Natural killer cell (primary cell): ENCODE measurements around the gene TACC2. TPM values are rescaled to one million over a fixed set of nuclear protein-coding genes. Genes with fewer than 3 reads are reported as not detected.

Experiments used
- ATAC-seq, 3 donors: fragments of 150-1000 bp in 2 of 3; fragments of 200-7000 bp in 1 of 3; cut with Tn5 transposase; 1 replicate in 1 of 3; 2 replicates in 2 of 3; pipeline ENCODE4 v1.10.0; 2021; ENCODE audit warnings: mild to moderate bottlenecking in 2 of 3, moderate library complexity in 2 of 3
- DNase-seq, 2 donors: peaks; one replicate each; pipeline versions ENCODE4 v3.0.0 to v3.0.0-alpha.2; 2013 to 2021; ENCODE audit warnings: mixed read lengths in 1 of 2
- H3K27ac ChIP-seq: one replicate; pipeline ENCODE4 v1.5.1; 2013; ENCODE audit warnings: mild to moderate bottlenecking, low read length
- H3K27me3 ChIP-seq: one replicate; pipeline ENCODE4 v1.6.1; 2013; ENCODE audit warnings: low read length; ENCODE audit not compliant: control insufficient read depth, insufficient read depth
- H3K36me3 ChIP-seq: one replicate; pipeline ENCODE4 v1.6.1; 2013; ENCODE audit warnings: low read length; ENCODE audit not compliant: control insufficient read depth, insufficient read depth
- H3K4me1 ChIP-seq: one replicate; pipeline ENCODE4 v1.6.1; 2013; ENCODE audit warnings: low read length; ENCODE audit not compliant: control insufficient read depth, insufficient read depth
- H3K4me3 ChIP-seq: one replicate; pipeline ENCODE4 v1.5.1; 2013; ENCODE audit warnings: low read length
- H3K9me3 ChIP-seq: one replicate; pipeline ENCODE4 v1.6.1; 2013; ENCODE audit warnings: low read length; ENCODE audit not compliant: control insufficient read depth, insufficient read depth
- H3K27ac Mint-ChIP-seq, 2 donors: one replicate each; pipeline ENCODE4 v1.8.0; 2022; ENCODE audit warnings: mild to moderate bottlenecking in 2 of 2, mixed read lengths in 2 of 2, moderate library complexity in 1 of 2
- H3K27me3 Mint-ChIP-seq, 2 donors: one replicate each; pipeline ENCODE4 v1.8.0; 2022; ENCODE audit warnings: low read depth in 2 of 2, mixed read lengths in 2 of 2
- H3K36me3 Mint-ChIP-seq: one replicate; pipeline ENCODE4 v1.8.0; 2022; ENCODE audit warnings: mixed read lengths
- H3K4me1 Mint-ChIP-seq, 2 donors: one replicate each; pipeline ENCODE4 v1.8.0; 2022; ENCODE audit warnings: mixed read lengths in 2 of 2
- H3K4me3 Mint-ChIP-seq: one replicate; pipeline ENCODE4 v1.8.0; 2022; ENCODE audit warnings: mild to moderate bottlenecking, moderate library complexity, mixed read lengths
- H3K9me3 Mint-ChIP-seq, 2 donors: one replicate each; pipeline ENCODE4 v1.8.0; 2022; ENCODE audit warnings: mixed read lengths in 2 of 2
- WGBS: methylation state at CpG from one replicate; pipeline ENCODE4 v1.1.7; 2013; ENCODE audit warnings: missing lambda C conversion rate; ENCODE audit not compliant: insufficient coverage; 5-methylcytosine and 5-hydroxymethylcytosine counted together
- intact Hi-C: fragments of 100-400 bp; cut with micrococcal nuclease; formaldehyde crosslinking; loops from one replicate; pipeline ENCODE4 v1.14.2; 2022
- total RNA-seq, 4 donors: library from RNA; stranded (reverse); fragments of 120-200 nt in 1 of 4; gene quantifications; one replicate each; pipeline versions ENCODE4 v1.2.3 to v1.2.4, GENCODE V29; 2013 to 2022
- TF ChIP-seq, protein P1 (sequence below): fragments of 200-600 bp; IDR thresholded peaks from one replicate; pipeline ENCODE4 v1.8.0; 2022; ENCODE audit warnings: antibody characterized with exemption

TACC2 gene
- total RNA-seq, 3 donors from 2014 or later (not counting 1 experiment from before 2014, with no cell fraction given), result not detected

DNA sequence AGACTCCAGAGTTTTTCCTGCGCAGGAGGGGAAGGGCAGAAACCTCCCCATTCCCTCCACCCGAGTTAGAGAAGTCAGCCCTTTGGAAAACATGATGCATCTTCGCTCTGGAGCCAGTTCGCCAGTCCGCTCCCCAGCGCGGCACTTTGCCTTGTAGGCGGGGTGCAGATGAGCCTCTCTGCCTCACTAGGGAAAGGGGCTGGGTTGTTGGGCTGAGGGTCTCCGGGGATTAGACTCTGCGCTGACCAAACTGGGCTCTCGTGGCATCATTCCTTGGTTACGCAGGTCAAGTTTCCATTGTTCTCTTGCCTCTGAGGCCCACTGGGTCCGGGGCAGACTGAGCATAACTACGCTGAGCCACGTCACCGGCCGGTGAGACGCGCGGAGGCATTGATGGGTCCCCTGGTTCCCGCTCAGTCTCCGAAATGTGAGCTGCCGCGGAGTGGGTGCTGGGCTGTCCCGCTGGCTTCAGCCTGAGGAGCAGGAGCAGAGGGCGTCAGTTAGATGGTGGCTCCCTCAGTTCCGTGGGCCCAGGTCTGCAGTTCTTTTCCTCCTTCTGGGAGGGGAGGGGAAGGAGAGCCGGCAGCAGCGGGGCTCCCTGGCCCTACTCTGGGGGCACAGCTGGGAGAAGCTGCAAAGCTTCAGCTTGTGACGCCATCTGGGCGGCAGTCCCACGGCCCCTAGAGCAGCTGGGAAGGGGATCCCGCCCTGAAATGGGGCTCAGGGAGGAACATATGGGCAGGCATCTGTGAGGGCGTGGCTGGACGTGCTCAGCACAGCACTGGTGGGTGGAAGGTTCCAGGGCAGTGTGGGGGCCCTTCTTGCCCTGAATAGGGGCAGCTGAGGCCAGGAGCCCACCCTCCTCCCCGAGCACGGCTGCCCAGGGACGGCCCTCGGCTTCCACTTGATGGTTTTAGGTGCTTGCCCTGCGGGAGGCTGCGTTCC lies 160.9 kb downstream of the TACC2 start:
- no peaks in the 10 kb centered on the region for H3K4me1 Mint-ChIP-seq

DNA sequence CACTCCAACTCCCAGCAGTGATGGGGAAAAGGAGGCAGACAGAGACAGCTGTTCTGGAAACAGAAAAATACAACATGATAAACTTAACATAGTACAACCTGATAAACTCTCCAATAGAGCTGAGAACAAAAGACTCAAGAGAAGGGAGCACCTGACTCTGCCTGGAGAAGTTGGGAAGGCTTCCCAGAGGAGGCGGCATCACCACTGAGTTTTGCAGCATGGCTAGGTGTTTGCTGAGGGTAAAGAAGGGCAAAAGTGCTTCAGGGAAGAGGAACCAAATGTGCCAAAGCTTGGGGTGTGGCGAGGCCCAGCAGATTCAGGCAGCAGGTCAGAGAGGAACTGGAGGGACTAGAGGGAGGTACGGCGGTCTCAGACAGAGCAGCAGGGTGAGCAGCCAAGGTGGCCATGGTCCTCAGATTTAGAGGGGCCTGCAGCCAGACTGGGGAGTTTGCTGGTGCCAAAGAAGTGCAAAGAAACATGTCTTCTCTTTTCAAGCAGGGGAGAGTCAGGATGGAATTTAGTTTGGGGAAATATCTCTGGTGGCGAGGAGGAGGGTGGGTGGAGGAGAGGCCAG lies 162.2 kb downstream of the TACC2 start:
- TF ChIP-seq, protein P1, sequence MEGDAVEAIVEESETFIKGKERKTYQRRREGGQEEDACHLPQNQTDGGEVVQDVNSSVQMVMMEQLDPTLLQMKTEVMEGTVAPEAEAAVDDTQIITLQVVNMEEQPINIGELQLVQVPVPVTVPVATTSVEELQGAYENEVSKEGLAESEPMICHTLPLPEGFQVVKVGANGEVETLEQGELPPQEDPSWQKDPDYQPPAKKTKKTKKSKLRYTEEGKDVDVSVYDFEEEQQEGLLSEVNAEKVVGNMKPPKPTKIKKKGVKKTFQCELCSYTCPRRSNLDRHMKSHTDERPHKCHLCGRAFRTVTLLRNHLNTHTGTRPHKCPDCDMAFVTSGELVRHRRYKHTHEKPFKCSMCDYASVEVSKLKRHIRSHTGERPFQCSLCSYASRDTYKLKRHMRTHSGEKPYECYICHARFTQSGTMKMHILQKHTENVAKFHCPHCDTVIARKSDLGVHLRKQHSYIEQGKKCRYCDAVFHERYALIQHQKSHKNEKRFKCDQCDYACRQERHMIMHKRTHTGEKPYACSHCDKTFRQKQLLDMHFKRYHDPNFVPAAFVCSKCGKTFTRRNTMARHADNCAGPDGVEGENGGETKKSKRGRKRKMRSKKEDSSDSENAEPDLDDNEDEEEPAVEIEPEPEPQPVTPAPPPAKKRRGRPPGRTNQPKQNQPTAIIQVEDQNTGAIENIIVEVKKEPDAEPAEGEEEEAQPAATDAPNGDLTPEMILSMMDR, result no peak
- H3K4me1 Mint-ChIP-seq, result no peaks in the 10 kb centered on the region
- no peaks in the 10 kb centered on the region for H3K36me3 Mint-ChIP-seq
- no peaks in the 10 kb centered on the region for H3K9me3 Mint-ChIP-seq
- intact Hi-C loops, result no loop called here
- peaks cover 0 to under 1% of the 10 kb centered on the region in 2 donors for H3K27me3 Mint-ChIP-seq
- H3K27me3 ChIP-seq, result no peaks in the 10 kb centered on the region
- H3K4me3 ChIP-seq, result no peak overlapping the region
- no peak for DNase-seq
- no peaks in the 10 kb centered on the region for H3K9me3 ChIP-seq
- 92% methylated on average over 5 of the region's 5 CpGs for WGBS
- H3K36me3 ChIP-seq, result no peaks in the 10 kb centered on the region
- no peak overlapping the region for H3K27ac Mint-ChIP-seq
- no peaks in the 10 kb centered on the region for H3K4me1 ChIP-seq
- ATAC-seq, result no peak
- H3K4me3 Mint-ChIP-seq, result no peak overlapping the region
- no peak overlapping the region for H3K27ac ChIP-seq

More for the DNA sequence above, 160.9 kb downstream of the TACC2 start:
- WGBS, result 74% methylated on average over 41 of the region's 41 CpGs
- H3K36me3 Mint-ChIP-seq, result no peaks in the 10 kb centered on the region
- H3K4me3 Mint-ChIP-seq, result no peak overlapping the region
- H3K27ac Mint-ChIP-seq, result no peak overlapping the region
- intact Hi-C loops, result no loop called here
- no peaks in the 10 kb centered on the region for H3K27me3 Mint-ChIP-seq
- no peak for ATAC-seq
- Histone ChIP-seq H3K4me3 (no peak overlapping the region), H3K27me3 (no peaks in the 10 kb centered on the region), H3K4me1 (no peaks in the 10 kb centered on the region), H3K27ac (no peak overlapping the region), H3K36me3 (no peaks in the 10 kb centered on the region), H3K9me3 (no peaks in the 10 kb centered on the region)
- no peak for DNase-seq
- TF ChIP-seq, protein P1, result no peak
- no peaks in the 10 kb centered on the region for H3K9me3 Mint-ChIP-seq

DNA sequence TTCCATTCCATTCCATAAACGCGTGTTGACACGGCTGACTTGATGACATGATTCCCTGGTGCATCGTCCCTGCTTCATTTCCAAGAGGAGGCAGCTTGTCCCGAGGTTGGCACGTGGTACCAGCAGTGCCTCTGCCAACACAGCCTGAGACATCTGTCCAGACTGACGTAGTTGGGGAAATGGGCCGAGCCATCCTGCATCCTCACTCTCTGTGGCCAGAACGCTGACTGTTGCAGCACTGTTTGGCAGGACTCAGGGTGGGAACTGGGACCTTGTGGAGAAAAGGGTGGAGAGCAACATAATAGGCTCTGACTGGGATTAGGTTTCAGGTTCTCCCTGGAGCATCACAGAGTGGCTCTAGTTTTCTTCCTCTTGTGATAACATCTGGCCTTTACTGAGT lies 163.6 kb downstream of the TACC2 start:
- DNase-seq (no peak), ATAC-seq (no peak)
- Mint-ChIP-seq H3K36me3 (no peaks in the 10 kb centered on the region), H3K9me3 (no peaks in the 10 kb centered on the region), H3K27ac (no peak overlapping the region), H3K27me3 (peaks cover 3 to 6% of the 10 kb centered on the region in 2 donors), H3K4me3 (no peak overlapping the region), H3K4me1 (no peaks in the 10 kb centered on the region)
- Histone ChIP-seq H3K27me3 (no peaks in the 10 kb centered on the region), H3K4me3 (no peak overlapping the region), H3K9me3 (no peaks in the 10 kb centered on the region), H3K4me1 (no peaks in the 10 kb centered on the region), H3K36me3 (no peaks in the 10 kb centered on the region), H3K27ac (no peak overlapping the region)
- TF ChIP-seq, protein P1, result no peak
- intact Hi-C loops, result no loop called here
- 79% methylated on average over 9 of the region's 9 CpGs for WGBS
